Skin epidermis (tissue), 12 donors: Measurements from ENCODE around the gene CADPS2.

Experiments
- H3K27ac ChIP-seq, 21 experiments: fragments of 200-600 bp; sonication (generic) in 11 of 21; one replicate each; pipeline ENCODE4 v1.5.0; 2020; ENCODE audit warnings: mild to moderate bottlenecking in 3 of 21, inconsistent platforms in 2 of 21, moderate library complexity in 2 of 21
- H3K4me3 ChIP-seq, 7 experiments: fragments of 200-600 bp; sonication (generic) in 2 of 7; one replicate each; pipeline ENCODE4 v1.5.0; 2020; ENCODE audit warnings: inconsistent platforms in 2 of 7, mild to moderate bottlenecking in 2 of 7, moderate library complexity in 1 of 7

CADPS2 gene

DNA sequence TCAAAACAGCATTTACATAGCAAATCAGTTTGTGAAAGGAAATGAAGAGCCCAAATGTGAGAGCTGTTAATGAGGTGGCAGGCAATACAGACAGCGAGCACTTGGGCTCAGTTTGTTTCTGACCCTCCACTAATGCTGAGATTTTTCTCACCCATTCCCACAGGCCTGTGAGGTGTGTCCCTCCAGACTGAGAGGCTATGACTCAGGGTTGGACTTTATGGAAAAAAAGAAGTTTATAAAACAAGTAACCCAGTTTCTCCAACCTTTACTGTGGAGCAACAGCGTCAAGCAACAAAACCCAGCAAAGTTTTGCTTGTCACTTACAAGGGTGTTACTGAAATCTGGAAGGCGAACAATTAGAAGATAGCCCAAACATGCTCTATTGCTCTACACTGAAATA lies 576.8 kb downstream of the CADPS2 start:
- H3K27ac ChIP-seq, result no peak overlapping the region
- H3K4me3 ChIP-seq, result no peak overlapping the region

DNA sequence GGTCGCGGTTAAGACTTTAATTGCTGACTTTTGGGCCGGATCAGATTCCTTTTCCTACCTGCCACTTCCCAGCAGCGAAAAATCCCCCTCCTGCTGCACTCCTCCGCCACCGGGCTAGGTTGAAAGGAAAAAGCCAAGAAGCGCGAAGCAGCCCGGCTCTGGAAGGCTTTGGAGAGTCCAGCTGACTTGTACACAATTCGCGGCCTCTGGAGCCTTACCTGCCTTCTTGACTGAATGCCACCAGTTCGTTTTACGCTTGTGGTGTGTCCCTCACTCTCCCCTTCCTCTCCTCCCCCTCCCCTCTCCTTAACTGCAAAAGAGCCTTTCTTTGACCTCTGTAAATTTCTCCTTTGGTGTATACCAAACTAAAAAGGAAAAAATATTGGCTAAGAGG lies 579.0 kb downstream of the CADPS2 start:
- H3K27ac ChIP-seq, result no peak overlapping the region
- H3K4me3 ChIP-seq, result no peak overlapping the region

DNA sequence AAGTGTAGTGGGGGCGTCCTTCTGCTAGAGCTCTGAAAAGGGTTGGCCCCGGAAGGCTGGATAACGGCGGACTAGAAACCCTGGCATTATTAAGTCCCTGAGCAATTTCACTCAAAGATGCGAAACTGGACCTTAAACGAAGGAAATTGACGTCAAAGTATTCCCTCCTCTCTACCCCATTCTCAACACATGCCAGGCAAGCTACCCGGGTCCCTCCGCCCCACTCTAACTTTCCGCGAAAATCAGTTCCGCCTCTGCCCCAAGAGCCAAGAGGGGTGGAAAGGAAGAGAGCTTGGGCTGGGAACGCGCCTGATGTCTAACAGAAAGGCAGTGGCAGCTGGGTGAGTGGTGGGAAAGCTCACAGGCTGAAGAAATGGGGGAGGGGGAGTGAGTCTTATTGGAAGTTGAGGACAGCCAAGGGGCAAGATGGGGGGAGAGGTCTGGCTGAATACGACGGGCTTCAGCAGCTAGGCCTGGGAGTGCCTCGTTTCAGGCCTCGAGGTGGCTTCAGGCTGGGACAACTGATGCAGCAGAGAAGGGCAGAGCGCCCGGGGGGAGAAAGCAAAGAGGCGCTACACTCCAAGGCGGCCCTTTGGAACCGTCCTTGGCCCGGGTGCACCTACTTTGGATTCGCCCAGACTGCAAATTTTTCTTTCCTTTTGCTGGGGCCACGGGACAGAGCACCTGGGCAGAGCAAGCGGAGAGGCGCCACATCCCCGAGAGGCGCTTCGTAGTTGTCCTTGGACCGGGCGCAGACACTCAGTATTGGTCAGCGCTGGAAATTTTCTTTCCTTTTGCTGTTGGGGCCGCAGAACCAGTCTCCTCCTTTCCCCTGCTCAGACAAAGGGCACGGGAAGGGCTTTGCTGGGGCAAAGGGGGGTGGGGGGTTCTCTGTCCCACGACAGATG lies 579.7 kb downstream of the CADPS2 start:
- Histone ChIP-seq H3K27ac (no peak overlapping the region), H3K4me3 (no peak overlapping the region)

DNA sequence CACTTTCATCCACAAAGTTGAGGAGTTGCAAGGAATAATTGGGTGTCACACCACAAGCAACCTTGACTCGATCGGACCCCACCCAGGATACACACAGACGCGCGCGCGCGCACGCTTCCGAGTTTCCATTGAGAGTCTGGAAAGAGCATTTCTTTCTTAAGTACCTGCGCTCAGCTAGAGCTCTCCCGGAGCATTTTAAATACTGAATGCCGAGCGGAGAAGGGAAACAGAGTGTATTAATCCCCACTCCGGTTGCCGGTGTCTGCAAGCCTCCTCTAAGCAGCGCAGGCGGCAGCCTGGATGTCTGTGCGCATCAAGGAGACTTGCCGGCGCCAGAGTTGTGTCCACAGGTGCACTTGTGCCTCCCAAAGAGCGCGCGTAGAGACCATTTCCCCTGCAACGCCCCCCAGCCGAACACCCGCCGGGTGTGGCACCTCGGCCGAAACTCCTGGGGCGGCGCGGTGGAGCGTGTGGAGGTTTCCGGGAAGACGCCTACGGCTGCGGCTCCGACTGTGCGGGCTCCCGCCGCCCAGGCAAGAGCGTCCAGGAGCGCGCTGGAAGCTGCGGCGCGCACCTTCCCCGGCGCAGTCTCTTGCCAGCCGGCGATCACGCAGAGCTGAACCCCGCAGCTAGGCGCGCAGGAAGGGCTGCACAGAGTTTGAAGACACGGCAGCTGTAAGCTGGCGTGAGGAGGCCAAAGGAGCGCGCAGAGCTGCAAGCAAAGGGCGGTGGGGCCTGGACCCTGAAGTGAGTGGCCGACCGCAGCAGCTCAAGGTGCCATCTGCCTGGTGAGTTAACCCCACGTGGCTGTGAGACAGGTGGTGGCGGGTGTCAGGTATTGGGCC lies 580.6 kb downstream of the CADPS2 start:
- H3K4me3 ChIP-seq, result peak overlapping the region in 4 of 7 experiments; percentile 0 to 21 (median 10)
- H3K27ac ChIP-seq, result no peak overlapping the region

DNA sequence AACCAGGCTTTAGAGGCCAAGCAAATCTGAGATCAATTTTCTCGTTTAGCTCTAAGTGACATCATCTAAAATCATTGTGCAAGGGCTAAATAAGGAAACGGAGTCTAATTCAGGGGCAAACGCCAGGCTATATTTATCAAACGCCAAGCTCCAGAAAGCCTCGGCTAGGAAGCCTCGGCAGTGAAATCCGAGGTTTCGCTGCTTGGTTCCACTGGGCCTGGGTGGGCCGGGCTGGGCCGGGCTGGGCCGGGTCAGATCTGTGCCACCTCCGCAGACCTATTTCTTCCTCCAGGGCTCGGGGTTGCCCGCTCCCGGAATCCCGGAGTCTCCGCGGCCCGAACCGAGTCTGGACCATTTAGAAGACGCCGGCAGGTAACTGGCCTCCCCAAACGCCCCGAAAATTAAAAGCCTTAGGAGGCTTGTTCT lies 581.3 kb downstream of the CADPS2 start:
- Histone ChIP-seq H3K27ac (no peak overlapping the region), H3K4me3 (peak overlapping the region in 4 of 7 experiments; percentile 7 to 21 (median 12))

DNA sequence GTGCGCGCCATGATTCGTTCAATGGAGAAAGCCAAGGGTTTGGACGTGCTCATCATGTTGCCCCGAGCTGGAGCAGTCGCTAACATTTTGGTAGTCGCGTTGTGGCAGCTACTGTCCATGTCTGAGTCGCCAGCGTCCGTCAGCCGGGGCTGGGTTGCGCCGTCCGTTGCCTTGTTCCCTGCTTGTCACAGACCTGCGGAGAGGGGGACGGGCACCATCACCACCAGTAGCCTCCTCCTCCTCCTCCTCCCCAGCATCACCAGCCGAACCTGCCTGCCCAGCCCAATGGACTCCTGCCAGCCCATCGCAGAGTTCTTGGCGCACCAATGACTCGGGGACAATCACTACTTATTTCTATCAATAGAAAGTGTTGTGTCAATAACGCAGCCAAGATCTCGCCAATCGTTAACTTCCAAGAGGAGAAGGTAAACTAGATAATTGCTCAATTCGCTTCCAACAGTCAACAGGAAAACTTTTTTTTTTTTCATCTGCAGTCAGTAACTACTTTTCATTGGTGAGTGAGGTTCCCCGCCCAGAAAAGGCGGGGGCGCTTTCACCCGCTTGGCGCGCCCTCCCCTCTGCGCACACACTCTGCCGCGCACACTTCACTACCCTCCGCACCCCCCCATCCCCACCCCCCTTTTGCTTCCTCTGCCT lies 581.8 kb downstream of the CADPS2 start, which contains the start of gene FEZF1:
Gene FEZF1, minus strand, starts transcription at position 432 of the 657 bp plus-strand sequence. Its CDS starts 313 bp downstream, at position 119.
- Histone ChIP-seq H3K4me3 (peak within 1 kb of the TSS in 4 of 7 experiments; percentile 7 to 21 (median 12)), H3K27ac (no peak within 1 kb of the TSS)

DNA sequence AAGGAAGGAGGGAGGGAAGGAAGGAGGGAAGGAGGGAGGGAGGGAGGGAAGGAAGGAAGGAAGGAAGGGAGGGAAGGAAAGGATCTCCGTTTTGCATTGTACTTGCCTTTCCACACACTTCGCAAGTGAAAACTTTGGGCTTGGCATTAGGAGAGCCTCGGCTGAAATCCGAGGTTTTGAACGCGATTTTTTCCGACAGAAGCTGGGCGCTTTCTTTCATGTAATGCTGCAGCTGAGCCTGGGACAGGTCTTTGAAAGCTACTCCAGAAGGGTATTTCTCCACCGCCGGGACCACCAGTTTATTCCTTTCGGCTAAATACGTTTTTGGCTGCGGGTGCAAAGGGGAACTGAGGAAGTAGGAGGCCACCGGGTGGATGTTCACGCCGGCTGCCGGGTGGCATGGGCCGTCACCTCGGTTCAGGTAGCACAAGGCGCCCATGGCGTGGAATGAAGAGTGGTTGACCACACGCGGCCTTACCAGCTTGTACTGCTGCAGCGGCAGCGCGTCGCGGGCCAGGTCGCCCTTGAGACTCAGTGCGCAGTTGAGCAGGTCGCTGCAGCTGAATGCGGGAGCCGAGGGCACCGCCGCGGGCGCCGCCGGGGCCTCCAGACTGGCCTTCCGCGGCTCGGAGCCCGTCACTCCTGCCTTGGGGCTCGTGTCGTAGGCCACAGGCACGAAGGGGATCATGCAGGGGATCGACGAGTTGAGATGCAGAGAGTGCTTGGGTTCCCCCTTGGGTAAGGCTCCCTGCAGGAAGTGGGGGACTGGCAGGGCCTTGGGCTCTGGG lies 582.5 kb downstream of the CADPS2 start:
- no peak overlapping the region for H3K27ac ChIP-seq
- no peak overlapping the region for H3K4me3 ChIP-seq

DNA sequence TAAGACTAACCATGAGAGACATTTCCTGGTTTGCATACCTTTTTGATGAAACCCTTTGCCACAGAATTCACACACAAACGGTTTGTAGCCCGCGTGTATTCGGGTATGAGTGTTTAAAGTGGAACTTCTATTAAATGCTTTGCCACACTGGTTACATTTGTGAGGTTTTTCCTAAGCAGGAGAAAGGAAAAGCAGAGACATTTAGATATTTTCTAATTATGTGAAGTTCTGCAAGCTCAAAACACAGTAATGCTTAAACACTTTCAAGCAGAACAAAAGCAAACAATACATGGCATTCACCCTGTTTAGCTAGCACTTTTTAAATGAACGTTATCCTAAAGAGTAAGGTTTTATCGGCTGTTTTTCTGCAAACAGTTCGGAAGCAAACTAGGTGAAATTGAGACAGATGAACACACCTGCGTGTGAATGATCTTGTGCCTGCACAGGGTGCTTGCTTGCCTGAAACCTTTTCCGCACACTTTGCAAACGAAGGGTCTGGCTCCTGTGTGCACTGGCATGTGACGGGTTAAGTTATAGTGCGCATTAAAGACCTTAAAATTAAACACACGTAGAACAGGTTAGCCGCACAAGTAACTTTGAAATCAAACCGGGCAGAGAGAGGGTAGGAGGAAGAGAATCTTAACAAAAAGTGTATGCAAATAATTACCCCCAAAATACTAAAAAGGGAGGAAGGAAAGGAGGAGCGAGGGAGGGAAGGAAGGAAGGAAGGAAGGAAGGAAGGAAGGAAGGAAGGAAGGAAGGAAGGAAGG lies 583.3 kb downstream of the CADPS2 start:
- Histone ChIP-seq H3K4me3 (no peak overlapping the region), H3K27ac (no peak overlapping the region)

DNA sequence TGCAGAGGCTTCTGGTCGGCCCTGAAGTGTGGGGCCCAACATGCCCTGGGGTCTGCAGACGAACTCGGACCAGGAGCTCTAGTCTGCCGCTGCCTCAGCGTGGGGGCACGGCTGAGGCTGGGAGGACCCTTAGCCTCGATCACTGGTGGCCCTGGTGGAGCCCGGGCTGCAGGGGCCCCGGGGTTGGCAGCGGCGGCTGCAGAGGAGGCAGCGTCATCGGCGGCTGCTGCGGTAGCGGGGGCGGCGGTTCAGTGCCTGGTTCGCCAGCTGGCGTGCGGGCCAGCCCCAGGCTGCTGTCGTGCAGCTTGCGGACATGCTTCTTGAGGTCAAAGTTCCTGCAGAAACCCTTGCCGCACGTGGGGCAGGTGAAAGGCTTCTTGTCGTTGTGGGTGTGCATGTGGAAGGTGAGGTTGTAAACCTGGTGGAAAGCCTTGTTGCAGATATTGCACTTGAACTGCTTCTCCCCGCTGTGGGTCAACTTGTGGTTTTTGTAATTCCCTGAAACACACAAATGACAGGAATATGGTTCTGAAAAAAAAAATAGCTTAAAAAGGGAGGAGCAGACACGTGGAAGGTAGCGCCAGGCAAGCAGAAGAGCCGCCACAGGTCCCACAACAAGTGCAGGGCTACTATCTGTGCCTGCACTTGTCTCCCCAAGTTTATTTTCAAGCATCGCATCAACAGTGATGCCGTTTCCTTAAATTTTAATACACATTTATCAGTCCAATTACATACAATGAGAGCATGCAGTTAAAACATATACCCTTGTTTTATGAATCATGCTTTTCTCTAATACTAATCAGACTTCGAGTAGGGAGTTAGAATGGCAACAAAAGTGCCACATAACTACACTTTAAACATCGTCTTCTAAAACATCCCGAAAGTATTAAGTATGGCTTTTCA lies 584.2 kb downstream of the CADPS2 start:
- H3K27ac ChIP-seq, result no peak overlapping the region

DNA sequence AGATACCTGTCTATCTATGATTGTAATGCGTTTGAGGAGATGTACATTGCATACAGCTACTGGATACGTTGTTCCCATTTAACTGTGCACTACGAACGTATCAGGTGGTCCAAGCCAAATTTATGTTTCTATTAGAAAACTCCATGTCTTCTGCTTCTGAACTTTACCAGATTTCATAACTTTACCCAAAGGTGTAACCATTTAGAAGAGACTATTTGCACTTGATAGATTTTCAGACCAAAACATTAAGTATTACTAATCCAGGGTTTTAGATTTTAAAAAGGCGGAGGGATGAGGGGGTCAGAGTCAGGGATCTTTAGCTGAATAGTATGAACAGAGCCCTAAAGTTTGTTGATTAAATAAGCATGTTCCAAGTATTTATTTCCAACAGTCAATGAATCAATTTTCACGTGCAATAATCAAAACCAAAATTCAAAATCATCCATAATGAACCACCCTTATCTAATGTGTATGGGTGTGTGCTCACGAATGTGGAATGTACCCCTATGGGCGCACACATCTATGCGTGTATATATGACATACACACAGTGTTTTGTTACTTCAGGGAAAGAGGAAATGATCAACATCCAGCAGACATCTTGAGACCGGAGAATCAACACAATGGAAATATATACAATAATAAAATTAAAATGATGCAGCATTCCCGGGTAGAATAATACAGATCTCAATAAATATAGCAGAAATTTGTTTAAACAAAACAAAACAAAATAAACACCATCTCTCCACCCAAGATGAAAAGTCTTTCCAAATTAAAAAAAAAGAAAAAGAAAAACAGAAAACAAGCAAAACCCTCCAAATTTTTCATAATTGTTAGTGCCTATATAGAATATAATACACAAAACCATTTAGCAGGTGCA lies 585.1 kb downstream of the CADPS2 start:
- Histone ChIP-seq H3K27ac (no peak overlapping the region), H3K4me3 (no peak overlapping the region)

More for the DNA sequence above, 584.2 kb downstream of the CADPS2 start:
- no peak overlapping the region for H3K4me3 ChIP-seq

DNA sequence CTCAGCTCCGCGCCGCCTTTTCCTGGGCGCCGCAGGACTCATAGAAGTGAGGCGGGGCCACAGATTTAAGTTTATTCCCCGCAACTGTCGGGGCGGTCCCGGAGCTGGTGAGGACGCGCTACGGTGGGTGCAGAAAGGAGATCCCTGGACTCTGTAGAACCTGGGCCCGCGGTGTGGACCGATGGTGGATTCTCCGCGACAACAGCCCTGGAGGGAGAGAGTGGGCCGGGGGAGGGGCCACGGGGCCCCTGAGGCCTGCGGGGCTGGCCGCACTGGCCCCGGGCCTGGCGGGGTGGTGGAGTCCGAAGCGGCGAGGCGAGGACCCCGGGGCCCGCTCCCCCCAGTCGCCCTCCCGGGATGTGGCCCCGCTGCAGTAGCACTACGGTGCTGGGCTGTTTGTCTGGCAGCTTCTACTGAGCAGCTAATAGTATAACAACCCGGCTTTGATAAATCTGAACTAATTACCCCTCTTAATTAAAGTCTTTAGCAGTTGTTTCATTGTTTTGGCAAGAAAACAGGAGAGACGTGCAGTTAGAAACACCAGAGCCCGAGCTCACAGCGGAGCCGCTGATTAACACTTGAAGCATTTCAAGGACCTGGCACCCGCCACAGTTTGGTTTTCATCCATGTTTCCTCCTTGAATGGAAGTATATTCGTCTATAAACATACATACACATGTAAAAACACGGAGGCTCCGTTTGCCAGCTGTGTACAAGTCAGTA lies 585.9 kb downstream of the CADPS2 start:
- peak overlapping the region in 1 of 7 experiments; percentile 1 for H3K4me3 ChIP-seq
- no peak overlapping the region for H3K27ac ChIP-seq

DNA sequence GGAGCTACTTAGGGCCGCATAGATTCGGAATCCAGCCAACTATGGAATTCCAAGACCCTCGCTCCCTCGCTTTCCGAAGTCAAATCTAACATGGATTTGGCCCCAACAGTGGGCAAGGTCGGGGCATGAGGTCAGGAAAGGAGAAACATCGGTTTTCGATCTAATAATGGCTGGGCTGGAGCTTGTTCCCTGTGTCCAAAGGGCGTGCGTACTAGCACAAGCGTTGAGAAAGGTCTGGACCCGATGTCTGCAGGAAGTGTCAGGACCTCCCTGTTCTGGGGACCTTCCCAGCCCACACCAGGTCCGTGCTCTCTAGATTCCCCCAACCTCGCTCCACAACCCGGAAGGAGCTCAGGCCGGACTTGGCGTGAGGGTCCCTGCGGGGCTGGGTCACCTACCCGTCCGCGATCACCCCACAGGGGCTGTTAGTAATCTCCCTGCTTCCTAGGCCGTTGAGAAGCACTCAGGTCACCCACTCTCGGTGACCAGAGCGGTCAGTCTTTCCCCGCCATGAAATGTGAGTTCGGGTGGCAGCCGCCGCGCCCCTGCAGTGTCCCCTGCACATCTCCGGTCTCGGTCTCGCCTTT lies 586.5 kb downstream of the CADPS2 start:
- peak overlapping the region in 1 of 7 experiments; percentile 1 for H3K4me3 ChIP-seq

DNA sequence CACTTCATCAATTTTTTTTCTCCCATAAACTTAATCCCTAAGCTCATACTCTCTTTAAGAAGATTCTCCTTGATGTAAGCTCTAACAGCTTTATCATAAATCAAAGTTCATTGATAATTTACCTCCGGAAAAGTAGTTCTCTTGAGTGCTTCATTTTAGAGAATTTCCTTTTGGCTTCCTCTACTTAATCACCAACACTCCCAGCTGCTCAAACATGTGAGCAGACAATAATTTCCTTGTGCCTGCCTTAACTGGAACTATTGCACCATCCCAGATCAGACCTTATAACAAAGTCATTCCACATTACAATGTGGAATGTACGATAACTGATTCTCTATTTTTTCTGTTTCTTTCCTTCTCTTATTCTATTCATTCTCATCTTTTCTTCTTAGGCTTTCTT lies 587.6 kb downstream of the CADPS2 start:
- H3K27ac ChIP-seq, result no peak overlapping the region
- H3K4me3 ChIP-seq, result no peak overlapping the region

More for the DNA sequence above, 586.5 kb downstream of the CADPS2 start:
- H3K27ac ChIP-seq, result no peak overlapping the region

DNA sequence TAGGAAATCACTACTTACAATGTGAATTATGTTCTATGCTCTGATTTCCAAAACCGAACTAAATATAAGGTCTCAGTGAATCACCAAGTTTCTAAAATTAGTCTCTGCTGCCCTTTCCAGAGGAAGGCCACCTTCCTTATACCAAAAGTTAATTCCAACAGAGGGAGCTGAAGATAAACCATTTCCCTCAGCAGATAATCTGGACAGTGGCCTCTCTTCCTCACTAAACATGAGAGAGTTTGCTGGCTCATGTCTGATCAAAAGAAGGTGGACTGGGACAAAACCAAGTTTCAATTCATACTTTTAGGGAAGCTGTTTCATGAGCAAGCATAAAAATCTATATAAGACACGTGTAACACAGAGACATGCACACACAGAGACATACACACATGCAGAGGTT lies 588.1 kb downstream of the CADPS2 start:
- Histone ChIP-seq H3K4me3 (no peak overlapping the region), H3K27ac (no peak overlapping the region)

DNA sequence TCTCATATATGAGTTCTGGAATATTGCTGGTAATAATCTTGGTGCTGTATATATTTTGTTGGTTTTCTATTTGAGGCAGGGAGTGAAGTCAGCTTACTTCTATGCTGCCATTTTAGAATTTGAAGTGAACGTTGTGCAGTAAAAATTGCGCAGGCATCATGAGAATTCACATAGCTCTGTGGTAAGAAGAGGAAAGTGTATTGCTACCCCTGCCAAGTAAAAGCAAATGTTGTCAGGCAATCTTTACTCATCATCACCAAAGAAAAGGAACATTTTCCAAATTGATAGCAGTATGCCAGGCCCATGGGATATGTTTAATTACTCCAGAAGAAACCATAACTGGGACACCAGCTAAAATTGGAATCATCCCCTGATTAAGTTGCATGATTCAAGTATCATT lies 595.1 kb downstream of the CADPS2 start:
- H3K4me3 ChIP-seq, result no peak overlapping the region
- no peak overlapping the region for H3K27ac ChIP-seq
